Measurements from ENCODE around the gene TCERG1L. TPM values are rescaled to one million over a fixed set of nuclear protein-coding genes. Genes with fewer than 3 reads are reported as not detected.

The TCERG1L gene
- total and polyA plus RNA-seq, 9 of the 15 experiments (the other 6 are each of a cell fraction or from before 2014, with no cell fraction given), result not detected

DNA sequence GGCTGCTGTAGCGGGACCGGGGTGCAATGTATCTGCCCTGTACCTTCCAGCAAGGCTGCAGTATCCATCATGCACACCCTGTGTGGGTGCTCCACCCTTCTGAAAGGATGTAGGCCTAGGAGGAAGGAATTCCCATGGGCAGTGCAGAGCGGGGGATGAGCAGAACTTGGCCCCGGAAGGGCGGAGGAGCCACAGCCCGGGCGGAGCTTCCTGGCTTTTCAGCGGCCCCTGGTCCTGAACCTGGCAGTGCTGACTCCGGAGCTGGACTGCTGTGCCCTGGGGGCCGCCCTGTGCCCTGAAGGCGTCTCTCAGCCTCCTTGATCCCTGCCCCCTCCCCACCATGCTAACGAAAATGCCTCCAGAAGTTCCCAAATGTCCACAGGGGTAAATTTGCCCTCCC is 175.8 kb downstream of the TCERG1L start (continued):
- TF ChIP-seq ZNF583 (CRISPR knock-in tag; IDR thresholded peaks at IDR 0.05) (no peak), NEUROD1 (IDR thresholded peaks at IDR 0.05; ENCODE audit: borderline replicate concordance, low read depth, low read length, partially characterized antibody) (no peak), EP300 (IDR thresholded peaks at IDR 0.05; ENCODE audit: low read length) (no peak), JUND (IDR thresholded peaks at IDR 0.05; ENCODE audit: borderline replicate concordance, low read depth, low read length) (no peak), JUND (tag; IDR thresholded peaks at IDR 0.05; ENCODE audit: borderline replicate concordance, low read depth, low read length) (no peak), SRSF9 (IDR thresholded peaks at IDR 0.05; ENCODE audit: borderline replicate concordance, low read depth, low read length) (no peak), MYBL2 (IDR thresholded peaks at IDR 0.05; ENCODE audit: low read depth) (no peak), MYBL2 (CRISPR knock-in tag; IDR thresholded peaks at IDR 0.05; ENCODE audit: borderline replicate concordance) (no peak), GATAD2B (IDR thresholded peaks at IDR 0.05; ENCODE audit: borderline replicate concordance) (no peak)

DNA sequence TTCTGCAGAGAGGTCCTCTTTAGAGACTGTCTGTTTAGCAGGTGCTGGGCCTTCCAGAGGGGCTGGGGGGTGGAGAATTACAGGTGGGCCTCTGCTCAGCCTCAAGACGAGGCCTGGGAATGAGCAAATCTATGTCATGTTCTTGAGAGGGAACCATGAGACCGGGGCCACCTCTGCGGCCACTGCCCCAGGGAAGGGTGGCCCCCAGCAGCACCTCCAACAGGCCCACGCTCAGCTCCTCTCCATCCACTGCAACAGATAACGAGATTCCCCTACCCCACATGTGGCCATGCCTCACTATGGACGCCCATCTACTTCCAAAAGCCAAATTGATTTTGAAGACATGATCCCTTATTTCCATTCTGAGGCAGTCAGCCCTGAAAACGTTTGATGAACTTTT is 176.9 kb downstream of the TCERG1L start:
- no peaks in the 10 kb centered on the region for H3K4me1 ChIP-seq (replicated peaks in 1 of 2; ENCODE audit: control insufficient read depth in 2 of 2, insufficient read depth in 2 of 2, low read length in 2 of 2)
- no peak overlapping the region for H3K9ac ChIP-seq (ENCODE audit: insufficient read depth in 1 of 2, low read depth in 2 of 2, low read length in 2 of 2)
- FAIRE-seq, result no peak
- no TSS peak for BruUV-seq (replicated peaks)
- no peaks in the 10 kb centered on the region for H4K20me1 ChIP-seq (replicated peaks; ENCODE audit: control insufficient read depth, insufficient read depth, low read length)
- H3K4me2 ChIP-seq (ENCODE audit: insufficient read depth, low read length), result no peak overlapping the region
- ChIA-PET POLR2A (interaction anchor here (0.7 to 0.8 kb wide), 2 partner anchors 13 to 966 kb away, joined by 3 read pairs; no protein-coding TSS in a partner anchor), CTCF (ENCODE audit: low intra/inter-chr PET ratio) (no interaction called here)
- H3K27ac ChIP-seq (ENCODE audit: extremely low read depth, low read depth, low read length), result no peak overlapping the region
- peaks cover 0 to 15% of the 10 kb centered on the region in 2 experiments; a peak in 2 of 5 replicates for H3K27me3 ChIP-seq (ENCODE audit: control insufficient read depth in 2 of 2, insufficient read depth in 2 of 2, low read length in 2 of 2)
- intact Hi-C loops (cut with micrococcal nuclease), result no loop called here
- no peaks in the 10 kb centered on the region for H3K9me1 ChIP-seq (ENCODE audit: control insufficient read depth, insufficient read depth, low read length)
- no peak for TF ChIP-seq PCBP1 (IDR thresholded peaks at IDR 0.05; ENCODE audit: low read depth, low read length, poor library complexity, severe bottlenecking)
- TF ChIP-seq, protein P1, sequence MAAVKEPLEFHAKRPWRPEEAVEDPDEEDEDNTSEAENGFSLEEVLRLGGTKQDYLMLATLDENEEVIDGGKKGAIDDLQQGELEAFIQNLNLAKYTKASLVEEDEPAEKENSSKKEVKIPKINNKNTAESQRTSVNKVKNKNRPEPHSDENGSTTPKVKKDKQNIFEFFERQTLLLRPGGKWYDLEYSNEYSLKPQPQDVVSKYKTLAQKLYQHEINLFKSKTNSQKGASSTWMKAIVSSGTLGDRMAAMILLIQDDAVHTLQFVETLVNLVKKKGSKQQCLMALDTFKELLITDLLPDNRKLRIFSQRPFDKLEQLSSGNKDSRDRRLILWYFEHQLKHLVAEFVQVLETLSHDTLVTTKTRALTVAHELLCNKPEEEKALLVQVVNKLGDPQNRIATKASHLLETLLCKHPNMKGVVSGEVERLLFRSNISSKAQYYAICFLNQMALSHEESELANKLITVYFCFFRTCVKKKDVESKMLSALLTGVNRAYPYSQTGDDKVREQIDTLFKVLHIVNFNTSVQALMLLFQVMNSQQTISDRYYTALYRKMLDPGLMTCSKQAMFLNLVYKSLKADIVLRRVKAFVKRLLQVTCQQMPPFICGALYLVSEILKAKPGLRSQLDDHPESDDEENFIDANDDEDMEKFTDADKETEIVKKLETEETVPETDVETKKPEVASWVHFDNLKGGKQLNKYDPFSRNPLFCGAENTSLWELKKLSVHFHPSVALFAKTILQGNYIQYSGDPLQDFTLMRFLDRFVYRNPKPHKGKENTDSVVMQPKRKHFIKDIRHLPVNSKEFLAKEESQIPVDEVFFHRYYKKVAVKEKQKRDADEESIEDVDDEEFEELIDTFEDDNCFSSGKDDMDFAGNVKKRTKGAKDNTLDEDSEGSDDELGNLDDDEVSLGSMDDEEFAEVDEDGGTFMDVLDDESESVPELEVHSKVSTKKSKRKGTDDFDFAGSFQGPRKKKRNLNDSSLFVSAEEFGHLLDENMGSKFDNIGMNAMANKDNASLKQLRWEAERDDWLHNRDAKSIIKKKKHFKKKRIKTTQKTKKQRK (IDR thresholded peaks at IDR 0.05; ENCODE audit: borderline replicate concordance, low read depth, low read length), result no peak
- no peak for TF ChIP-seq RBM34 (IDR thresholded peaks at IDR 0.05; ENCODE audit: borderline replicate concordance, insufficient read depth, low read length)
- TF ChIP-seq, protein P2, sequence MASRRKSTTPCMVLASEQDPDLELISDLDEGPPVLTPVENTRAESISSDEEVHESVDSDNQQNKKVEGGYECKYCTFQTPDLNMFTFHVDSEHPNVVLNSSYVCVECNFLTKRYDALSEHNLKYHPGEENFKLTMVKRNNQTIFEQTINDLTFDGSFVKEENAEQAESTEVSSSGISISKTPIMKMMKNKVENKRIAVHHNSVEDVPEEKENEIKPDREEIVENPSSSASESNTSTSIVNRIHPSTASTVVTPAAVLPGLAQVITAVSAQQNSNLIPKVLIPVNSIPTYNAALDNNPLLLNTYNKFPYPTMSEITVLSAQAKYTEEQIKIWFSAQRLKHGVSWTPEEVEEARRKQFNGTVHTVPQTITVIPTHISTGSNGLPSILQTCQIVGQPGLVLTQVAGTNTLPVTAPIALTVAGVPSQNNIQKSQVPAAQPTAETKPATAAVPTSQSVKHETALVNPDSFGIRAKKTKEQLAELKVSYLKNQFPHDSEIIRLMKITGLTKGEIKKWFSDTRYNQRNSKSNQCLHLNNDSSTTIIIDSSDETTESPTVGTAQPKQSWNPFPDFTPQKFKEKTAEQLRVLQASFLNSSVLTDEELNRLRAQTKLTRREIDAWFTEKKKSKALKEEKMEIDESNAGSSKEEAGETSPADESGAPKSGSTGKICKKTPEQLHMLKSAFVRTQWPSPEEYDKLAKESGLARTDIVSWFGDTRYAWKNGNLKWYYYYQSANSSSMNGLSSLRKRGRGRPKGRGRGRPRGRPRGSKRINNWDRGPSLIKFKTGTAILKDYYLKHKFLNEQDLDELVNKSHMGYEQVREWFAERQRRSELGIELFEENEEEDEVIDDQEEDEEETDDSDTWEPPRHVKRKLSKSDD (conservative IDR thresholded peaks at IDR 0.05; ENCODE audit: low read length), result no peak
- no peak for TF ChIP-seq NONO (IDR thresholded peaks at IDR 0.05; ENCODE audit: low read depth in 2 of 2, low read length in 1 of 2)
- TF ChIP-seq, protein P3, sequence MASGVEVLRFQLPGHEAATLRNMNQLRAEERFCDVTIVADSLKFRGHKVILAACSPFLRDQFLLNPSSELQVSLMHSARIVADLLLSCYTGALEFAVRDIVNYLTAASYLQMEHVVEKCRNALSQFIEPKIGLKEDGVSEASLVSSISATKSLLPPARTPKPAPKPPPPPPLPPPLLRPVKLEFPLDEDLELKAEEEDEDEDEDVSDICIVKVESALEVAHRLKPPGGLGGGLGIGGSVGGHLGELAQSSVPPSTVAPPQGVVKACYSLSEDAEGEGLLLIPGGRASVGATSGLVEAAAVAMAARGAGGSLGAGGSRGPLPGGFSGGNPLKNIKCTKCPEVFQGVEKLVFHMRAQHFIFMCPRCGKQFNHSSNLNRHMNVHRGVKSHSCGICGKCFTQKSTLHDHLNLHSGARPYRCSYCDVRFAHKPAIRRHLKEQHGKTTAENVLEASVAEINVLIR (CRISPR knock-in tag; IDR thresholded peaks at IDR 0.05), result no peak
- H3K9me3 ChIP-seq (replicated peaks; ENCODE audit: control insufficient read depth, insufficient read depth, low read depth, low read length), result no peaks in the 10 kb centered on the region
- 0% methylated on average over 4 of the region's 7 CpGs for WGBS (ENCODE audit: insufficient coverage, low coverage, missing lambda C conversion rate)
- ATAC-seq, result no peak
- in situ Hi-C loops (cut with MboI), result no loop called here
- H3K4me3 ChIP-seq, result no peak overlapping the region
- DNase-seq (ENCODE audit: extremely low read depth in 1 of 4, low spot score in 3 of 4), result no peak
- H2AFZ ChIP-seq (ENCODE audit: low read depth, low read length), result no peak overlapping the region
- no peaks in the 10 kb centered on the region for H3K36me3 ChIP-seq (ENCODE audit: control insufficient read depth, insufficient read depth, low read length)
- H3K79me2 ChIP-seq (ENCODE audit: control insufficient read depth, insufficient read depth, low read length), result no peaks in the 10 kb centered on the region
